Esophagus muscularis mucosa (tissue), 4 donors: Measurements from ENCODE around the gene P2RX2.

Experiments used
- EP300 ChIP-seq: sonication (generic); formaldehyde crosslinking; IDR thresholded peaks from one replicate; pipeline ENCODE4 v1.6.1; 2017; ENCODE audit warnings: antibody characterized with exemption
- POLR2A ChIP-seq: fragments of 450-650 bp; IDR thresholded peaks from one replicate; pipeline ENCODE4 v1.6.1; 2017; ENCODE audit warnings: antibody characterized with exemption, moderate library complexity, mild to moderate bottlenecking, low read depth
- POLR2AphosphoS5 ChIP-seq, 2 donors: sonication (generic); formaldehyde crosslinking; IDR thresholded peaks; one replicate each; pipeline ENCODE4 v1.6.1; 2017; ENCODE audit warnings: antibody characterized with exemption in 2 of 2
- TF ChIP-seq, protein P1 (sequence below), 3 experiments: fragments of 200-600 bp in 2 of 3; fragments of 450-650 bp in 1 of 3; sonication (generic) in 2 of 3; IDR thresholded peaks; one replicate each; pipeline ENCODE4 v1.5.1; 2017 to 2019; ENCODE audit warnings: antibody characterized with exemption in 3 of 3, mild to moderate bottlenecking in 2 of 3, moderate library complexity in 1 of 3

DNA sequence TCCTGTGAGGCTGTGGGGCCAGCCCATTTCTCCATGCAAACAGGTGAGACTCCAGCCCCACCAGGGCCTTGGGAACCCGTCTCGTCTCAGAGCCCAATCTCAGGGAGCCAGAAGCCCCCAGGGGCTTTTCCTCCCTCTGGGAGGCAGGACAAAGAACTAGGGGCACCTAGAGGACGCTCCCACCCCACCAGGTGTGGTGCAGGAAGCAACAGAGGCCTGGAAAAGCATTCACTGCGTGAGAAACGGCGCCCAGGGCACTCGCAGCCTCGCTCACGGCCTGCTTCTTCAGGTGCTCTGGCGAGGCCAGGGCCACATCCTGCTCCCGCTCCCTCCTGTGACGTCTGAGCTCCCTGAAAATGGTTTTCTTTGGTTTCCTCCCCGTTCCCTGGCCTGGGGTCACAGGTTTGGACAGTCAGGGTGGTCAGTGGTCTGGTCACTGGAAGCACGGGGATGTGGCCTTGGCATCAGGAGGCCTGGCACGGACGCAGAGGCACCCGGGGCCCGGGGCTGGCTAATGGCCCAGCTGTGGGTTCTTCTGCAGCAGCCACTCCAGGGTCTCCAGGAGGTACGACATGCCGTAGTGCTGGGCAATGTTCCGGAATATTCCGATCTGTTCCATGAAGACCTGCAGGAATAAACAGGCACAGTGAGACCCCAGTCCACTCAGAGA lies 5.7 kb downstream of the P2RX2 start:
- TF ChIP-seq EP300, result no peak
- TF ChIP-seq, protein P1, sequence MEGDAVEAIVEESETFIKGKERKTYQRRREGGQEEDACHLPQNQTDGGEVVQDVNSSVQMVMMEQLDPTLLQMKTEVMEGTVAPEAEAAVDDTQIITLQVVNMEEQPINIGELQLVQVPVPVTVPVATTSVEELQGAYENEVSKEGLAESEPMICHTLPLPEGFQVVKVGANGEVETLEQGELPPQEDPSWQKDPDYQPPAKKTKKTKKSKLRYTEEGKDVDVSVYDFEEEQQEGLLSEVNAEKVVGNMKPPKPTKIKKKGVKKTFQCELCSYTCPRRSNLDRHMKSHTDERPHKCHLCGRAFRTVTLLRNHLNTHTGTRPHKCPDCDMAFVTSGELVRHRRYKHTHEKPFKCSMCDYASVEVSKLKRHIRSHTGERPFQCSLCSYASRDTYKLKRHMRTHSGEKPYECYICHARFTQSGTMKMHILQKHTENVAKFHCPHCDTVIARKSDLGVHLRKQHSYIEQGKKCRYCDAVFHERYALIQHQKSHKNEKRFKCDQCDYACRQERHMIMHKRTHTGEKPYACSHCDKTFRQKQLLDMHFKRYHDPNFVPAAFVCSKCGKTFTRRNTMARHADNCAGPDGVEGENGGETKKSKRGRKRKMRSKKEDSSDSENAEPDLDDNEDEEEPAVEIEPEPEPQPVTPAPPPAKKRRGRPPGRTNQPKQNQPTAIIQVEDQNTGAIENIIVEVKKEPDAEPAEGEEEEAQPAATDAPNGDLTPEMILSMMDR (IDR thresholded peaks at IDR 0.05), result no peak
- TF ChIP-seq POLR2A, result no peak
- no peak for TF ChIP-seq POLR2AphosphoS5 (IDR thresholded peaks at IDR 0.05)
